Endothelial cell (in vitro differentiated cells): ENCODE data around the gene TOGARAM1. TPM values are rescaled to one million over a fixed set of nuclear protein-coding genes. Genes with fewer than 3 reads are reported as not detected.

ENCODE experiments used
- DNase-seq: peaks from one replicate; pipeline ENCODE4 v3.0.0; 2021; ENCODE audit warnings: low spot score
- H3K27ac Mint-ChIP-seq: one replicate; pipeline ENCODE4 v1.8.0; 2021; ENCODE audit warnings: mixed read lengths, inconsistent platforms; ENCODE audit not compliant: unreplicated experiment
- H3K27me3 Mint-ChIP-seq: one replicate; pipeline ENCODE4 v1.8.0; 2021; ENCODE audit warnings: mild to moderate bottlenecking, moderate library complexity, mixed read lengths, inconsistent platforms; ENCODE audit not compliant: unreplicated experiment
- H3K36me3 Mint-ChIP-seq: one replicate; pipeline ENCODE4 v1.8.0; 2021; ENCODE audit warnings: mild to moderate bottlenecking, low read depth, mixed read lengths, inconsistent platforms; ENCODE audit not compliant: unreplicated experiment
- H3K4me1 Mint-ChIP-seq: one replicate; pipeline ENCODE4 v1.8.0; 2021; ENCODE audit warnings: mild to moderate bottlenecking, mixed read lengths, inconsistent platforms; ENCODE audit not compliant: unreplicated experiment
- H3K4me3 Mint-ChIP-seq: one replicate; pipeline ENCODE4 v1.8.0; 2021; ENCODE audit warnings: mild to moderate bottlenecking, mixed read lengths, inconsistent platforms; ENCODE audit not compliant: unreplicated experiment
- H3K9me3 Mint-ChIP-seq: one replicate; pipeline ENCODE4 v1.8.0; 2021; ENCODE audit warnings: mixed read lengths, inconsistent platforms; ENCODE audit not compliant: unreplicated experiment
- total RNA-seq: library from RNA; stranded (reverse); fragmentation: NEBNext Ultra II Directional; extraction: Animal tissue kit (Norgen Biotek cat#: 25700); gene quantifications from one replicate; pipeline ENCODE4 v1.2.1, GENCODE V29; 2021; ENCODE audit not compliant: unreplicated experiment
- TF ChIP-seq, protein P1 (sequence below): fragments of 200-600 bp; sonication (generic); IDR thresholded peaks from one replicate; pipeline ENCODE4 v1.5.0; 2021; ENCODE audit warnings: antibody characterized with exemption; ENCODE audit not compliant: unreplicated experiment

Gene TOGARAM1
- total RNA-seq, 1 donor from 2014 or later = 17.1 TPM

DNA sequence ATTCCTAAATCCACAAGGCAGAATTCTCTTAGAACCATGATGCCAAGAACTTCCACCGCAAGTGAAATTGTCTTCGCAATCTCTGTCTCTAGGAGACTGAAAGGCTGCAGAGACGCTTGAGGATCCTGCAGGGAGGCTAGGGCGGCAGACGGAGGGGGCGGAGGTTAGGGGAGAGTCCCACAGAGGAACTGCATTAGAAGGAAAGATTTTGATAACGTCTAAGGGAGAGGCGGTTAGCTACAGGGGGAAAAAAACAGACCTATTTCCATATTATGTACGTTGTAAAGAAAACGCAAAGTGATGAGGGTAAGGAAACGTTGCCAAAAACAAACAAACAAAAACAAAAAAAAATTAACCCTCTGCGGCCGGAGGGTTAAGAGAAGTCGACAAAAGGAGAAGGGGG is 838 bp upstream of the TOGARAM1 start:
- no peak overlapping the region for H3K27ac Mint-ChIP-seq
- DNase-seq = peak; percentile 56

DNA sequence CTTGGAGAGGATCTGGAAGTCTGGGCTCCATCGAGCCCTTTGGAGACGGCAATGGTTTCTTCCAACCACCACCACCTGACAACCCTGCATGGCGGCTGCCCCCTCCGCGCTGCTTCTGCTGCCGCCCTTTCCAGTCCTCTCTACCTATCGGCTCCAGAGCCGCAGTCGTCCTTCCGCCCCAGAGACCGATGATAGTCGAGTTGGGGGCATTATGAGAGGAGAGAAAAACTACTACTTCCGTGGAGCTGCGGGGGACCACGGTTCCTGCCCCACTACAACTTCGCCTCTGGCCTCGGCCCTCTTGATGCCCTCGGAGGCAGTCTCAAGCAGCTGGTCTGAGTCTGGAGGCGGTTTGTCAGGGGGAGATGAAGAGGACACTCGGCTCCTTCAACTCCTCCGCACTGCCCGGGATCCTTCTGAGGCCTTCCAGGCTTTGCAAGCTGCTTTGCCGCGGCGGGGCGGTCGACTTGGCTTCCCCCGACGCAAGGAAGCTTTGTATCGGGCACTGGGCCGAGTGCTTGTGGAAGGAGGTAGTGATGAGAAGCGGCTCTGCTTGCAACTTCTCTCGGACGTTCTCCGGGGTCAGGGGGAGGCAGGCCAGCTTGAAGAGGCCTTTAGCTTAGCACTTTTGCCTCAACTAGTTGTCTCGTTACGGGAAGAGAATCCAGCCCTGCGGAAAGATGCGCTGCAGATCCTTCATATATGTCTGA is 499 bp downstream of the TOGARAM1 start:
- Mint-ChIP-seq H3K36me3 (peaks cover 10% of the 10 kb centered on the region), H3K27me3 (peaks cover 8% of the 10 kb centered on the region), H3K9me3 (no peaks in the 10 kb centered on the region), H3K4me3 (no peak overlapping the region), H3K27ac (no peak overlapping the region), H3K4me1 (peaks cover 37% of the 10 kb centered on the region)
- TF ChIP-seq, protein P1, sequence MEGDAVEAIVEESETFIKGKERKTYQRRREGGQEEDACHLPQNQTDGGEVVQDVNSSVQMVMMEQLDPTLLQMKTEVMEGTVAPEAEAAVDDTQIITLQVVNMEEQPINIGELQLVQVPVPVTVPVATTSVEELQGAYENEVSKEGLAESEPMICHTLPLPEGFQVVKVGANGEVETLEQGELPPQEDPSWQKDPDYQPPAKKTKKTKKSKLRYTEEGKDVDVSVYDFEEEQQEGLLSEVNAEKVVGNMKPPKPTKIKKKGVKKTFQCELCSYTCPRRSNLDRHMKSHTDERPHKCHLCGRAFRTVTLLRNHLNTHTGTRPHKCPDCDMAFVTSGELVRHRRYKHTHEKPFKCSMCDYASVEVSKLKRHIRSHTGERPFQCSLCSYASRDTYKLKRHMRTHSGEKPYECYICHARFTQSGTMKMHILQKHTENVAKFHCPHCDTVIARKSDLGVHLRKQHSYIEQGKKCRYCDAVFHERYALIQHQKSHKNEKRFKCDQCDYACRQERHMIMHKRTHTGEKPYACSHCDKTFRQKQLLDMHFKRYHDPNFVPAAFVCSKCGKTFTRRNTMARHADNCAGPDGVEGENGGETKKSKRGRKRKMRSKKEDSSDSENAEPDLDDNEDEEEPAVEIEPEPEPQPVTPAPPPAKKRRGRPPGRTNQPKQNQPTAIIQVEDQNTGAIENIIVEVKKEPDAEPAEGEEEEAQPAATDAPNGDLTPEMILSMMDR = no peak
- peak; percentile 47 for DNase-seq

More for the DNA sequence above, 838 bp upstream of the TOGARAM1 start:
- no peaks in the 10 kb centered on the region for H3K9me3 Mint-ChIP-seq
- TF ChIP-seq, protein P1 = no peak
- peaks cover 30% of the 10 kb centered on the region for H3K4me1 Mint-ChIP-seq
- H3K4me3 Mint-ChIP-seq = no peak overlapping the region
- peaks cover 6% of the 10 kb centered on the region for H3K36me3 Mint-ChIP-seq
- H3K27me3 Mint-ChIP-seq = peaks cover 8% of the 10 kb centered on the region

DNA sequence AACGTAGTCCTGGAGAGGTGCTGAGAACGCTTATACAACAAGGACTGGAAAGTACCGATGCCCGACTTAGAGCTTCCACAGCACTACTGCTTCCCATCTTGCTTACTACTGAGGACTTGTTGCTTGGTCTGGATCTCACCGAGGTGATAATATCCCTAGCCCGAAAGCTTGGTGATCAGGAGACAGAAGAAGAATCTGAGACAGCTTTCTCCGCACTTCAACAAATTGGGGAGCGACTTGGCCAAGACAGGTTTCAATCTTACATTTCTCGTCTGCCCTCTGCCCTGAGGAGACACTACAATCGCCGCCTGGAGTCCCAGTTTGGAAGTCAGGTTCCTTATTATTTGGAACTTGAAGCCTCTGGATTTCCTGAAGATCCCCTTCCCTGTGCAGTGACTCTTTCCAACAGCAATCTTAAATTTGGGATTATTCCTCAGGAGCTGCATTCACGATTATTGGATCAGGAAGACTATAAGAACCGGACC is 1.1 kb downstream of the TOGARAM1 start:
- Mint-ChIP-seq H3K4me1 (peaks cover 38% of the 10 kb centered on the region), H3K27me3 (peaks cover 8% of the 10 kb centered on the region), H3K27ac (no peak overlapping the region), H3K4me3 (no peak overlapping the region), H3K9me3 (no peaks in the 10 kb centered on the region), H3K36me3 (peaks cover 10% of the 10 kb centered on the region)
- DNase-seq = no peak
- TF ChIP-seq, protein P1 = no peak

DNA sequence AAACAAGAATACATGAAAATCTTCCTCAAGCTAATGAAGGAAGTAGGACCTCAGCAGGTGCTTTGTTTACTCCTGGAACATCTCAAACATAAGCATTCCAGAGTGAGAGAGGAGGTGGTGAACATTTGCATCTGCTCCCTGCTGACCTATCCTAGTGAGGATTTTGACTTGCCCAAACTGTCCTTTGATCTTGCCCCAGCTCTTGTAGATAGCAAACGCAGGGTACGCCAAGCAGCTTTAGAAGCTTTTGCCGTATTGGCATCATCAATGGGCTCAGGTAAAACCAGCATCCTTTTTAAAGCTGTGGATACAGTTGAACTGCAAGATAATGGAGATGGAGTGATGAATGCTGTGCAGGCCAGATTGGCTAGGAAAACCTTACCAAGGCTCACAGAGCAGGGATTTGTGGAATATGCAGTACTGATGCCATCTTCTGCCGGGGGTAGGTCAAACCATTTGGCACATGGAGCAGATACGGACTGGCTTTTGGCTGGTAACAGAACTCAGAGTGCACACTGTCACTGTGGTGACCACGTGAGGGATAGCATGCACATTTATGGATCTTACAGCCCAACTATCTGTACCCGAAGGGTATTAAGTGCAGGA is 1.9 kb downstream of the TOGARAM1 start:
- peaks cover 42% of the 10 kb centered on the region for H3K4me1 Mint-ChIP-seq

More for the DNA sequence above, 1.9 kb downstream of the TOGARAM1 start:
- Mint-ChIP-seq H3K27me3 (peaks cover 8% of the 10 kb centered on the region), H3K27ac (peak overlapping the region; percentile 49), H3K4me3 (no peak overlapping the region), H3K36me3 (peaks cover 14% of the 10 kb centered on the region), H3K9me3 (no peaks in the 10 kb centered on the region)
- TF ChIP-seq, protein P1 = no peak
- no peak for DNase-seq
